ENCODE measurements around the gene KRT38.

GRCh38 chr17:41483991-41484826 is 43.4 kb upstream of the KRT38 start:
- TF ChIP-seq CTCF (IDR thresholded peaks at IDR 0.05) (no peak), POLR2AphosphoS5 (IDR thresholded peaks at IDR 0.05) (no peak)
